ENCODE measurements around the gene TPPP.
"Not testable (repeated sequence)": the region's sequence is repeated elsewhere in the genome, so short reads cannot be mapped to it uniquely, and the experiment has no call there.

The TPPP gene

DNA sequence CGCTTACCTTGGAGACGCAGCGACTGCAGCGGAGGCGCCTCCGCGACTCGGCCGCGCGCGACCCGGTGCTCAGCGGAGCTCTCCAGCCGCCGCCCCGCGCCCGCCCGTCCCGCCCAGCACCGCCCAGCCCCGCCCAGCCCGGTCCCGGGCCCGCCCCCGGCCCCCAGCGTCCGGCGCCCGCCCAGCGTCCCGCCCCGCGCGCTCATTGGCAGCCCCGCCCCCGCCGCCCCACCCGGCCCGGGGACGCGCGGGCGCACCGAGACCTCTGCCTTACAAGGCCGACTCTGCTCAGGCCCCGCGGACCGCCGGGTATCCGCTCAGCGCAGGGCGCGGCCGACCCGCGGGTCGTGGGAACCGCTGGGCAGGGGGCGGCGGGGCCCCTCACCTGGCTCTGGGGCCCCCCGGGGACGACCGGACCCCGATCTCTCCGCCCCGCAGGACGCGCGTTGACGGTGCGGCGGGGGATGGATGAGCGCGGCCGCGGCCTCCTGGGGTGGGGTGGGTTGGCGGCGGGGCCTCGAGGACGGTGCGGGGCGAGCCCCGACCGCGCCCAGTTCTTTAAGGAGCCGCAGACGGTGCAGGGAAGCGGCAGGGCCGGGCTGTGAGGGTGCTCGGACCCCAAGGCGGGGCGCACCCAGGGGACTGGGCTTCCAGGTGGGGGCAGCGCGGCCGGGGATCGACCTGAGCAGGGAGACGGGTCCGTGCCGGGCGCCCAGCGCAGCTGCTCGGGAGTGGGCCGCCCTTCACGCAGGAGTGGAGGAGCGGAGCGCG is at the start of gene TPPP:
Gene TPPP (minus strand): TSS at position 82 of the 771 bp plus-strand sequence. CDS start 15,292 bp downstream, outside the sequence.
- peak; percentile 81 for DNase-seq (ENCODE audit: low spot score)
- peak within 1 kb of the TSS; percentile 22; the same call in 1 of the 2 replicates for H3K27ac ChIP-seq
- POLR2A ChIA-PET (ENCODE audit: low non-redundant PET) = interaction anchor here (0.5 kb wide), 1 partner anchor 344 kb away, joined by 3 read pairs; no protein-coding TSS in a partner anchor
- CTCF ChIA-PET = not testable (repeated sequence)

DNA sequence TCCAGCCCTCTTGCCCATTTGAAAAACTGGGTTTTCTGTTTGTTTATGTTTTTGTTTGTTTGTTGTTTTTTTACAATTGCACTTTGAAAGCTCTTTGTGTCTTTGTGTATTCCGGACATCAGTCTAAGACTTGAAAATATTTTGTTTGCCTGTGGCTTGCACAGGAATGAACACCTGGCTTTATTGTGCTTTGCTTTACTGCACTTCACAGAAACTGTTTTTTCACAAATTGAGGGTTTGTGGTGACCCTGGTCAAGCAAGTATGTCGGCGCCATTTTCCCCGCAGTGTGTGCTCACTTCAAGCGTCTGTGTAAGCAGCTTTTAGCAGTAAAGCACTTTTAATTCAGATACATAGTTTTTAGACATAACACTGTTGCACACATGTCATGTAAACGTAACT is 49.1 kb upstream of the TPPP start:
- POLR2A ChIA-PET (ENCODE audit: low non-redundant PET); H3K27ac ChIP-seq; DNase-seq (ENCODE audit: low spot score); CTCF ChIA-PET: not testable (repeated sequence)

DNA sequence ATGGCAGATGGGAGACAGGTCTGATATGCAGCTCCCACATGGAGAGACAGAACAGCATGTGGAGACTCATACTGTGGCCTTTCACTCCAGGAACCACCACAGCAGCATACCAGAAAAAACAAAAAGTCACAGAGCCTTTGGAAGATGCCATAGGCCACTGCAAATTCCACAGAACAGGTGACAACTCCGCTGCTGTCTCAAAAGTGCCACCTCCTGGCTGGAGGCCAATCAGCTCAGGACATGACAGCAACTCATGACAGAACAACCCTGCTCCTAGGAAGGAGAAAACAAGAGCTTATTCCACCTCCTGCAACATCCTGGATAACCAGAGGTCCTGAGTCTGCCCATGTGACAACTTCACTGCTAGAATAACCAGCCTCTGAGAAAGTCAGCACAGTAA is 41.0 kb upstream of the TPPP start:
- POLR2A ChIA-PET (ENCODE audit: low non-redundant PET); CTCF ChIA-PET; H3K27ac ChIP-seq; DNase-seq (ENCODE audit: low spot score): not testable (repeated sequence)

DNA sequence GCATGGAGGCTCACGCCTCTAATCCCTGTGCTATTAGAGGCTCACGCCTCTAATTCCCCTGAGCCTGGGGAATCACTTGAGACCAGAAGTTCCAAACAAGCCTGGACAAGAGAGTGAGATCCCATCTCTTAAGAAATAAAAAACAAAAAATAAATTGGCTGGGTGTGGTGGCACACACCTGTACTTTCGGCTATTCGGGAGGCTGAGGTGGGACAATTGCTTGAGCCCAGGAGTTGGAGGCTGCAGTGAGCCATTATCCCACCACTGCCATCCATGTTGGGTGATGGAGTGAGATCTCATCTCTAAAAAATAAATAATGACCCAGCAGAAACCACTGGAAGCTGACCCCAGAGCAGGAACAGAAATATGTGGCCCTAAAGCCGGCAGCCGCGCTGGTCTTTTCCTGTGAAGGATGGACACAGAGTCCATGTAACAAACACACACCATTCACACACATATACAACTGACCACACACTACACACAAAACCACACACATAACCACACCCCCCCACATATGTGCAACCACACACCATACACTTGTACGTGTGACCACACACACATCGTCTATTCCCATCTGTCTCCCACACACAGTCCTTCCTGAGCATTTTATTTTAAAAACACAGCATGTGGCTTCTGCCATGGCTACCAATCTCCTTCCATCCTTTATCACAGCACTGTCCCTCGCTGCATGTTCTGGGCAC is 39.8 kb upstream of the TPPP start:
- DNase-seq (ENCODE audit: low spot score); POLR2A ChIA-PET (ENCODE audit: low non-redundant PET); CTCF ChIA-PET; H3K27ac ChIP-seq: not testable (repeated sequence)

DNA sequence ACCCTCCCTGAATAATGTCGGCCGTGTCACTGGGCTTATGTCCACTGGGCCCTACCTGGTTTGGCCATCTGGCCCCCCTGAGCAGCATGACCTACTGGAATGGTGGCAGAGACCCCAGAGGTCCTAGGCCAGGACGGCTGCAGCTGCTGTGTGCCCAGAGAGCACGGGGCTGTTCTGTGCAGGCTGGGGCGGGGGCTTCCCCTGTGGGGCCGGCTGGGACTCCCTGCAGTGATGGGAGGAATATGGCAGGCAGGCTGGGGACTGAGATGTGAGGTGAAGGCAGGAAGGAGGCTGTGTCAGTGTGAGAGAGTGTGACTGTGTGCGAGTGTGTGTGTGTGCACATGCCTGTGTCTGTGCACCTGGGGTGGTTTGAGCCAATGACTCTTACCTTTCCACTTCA is 36.1 kb upstream of the TPPP start:
- POLR2A ChIA-PET (ENCODE audit: low non-redundant PET); DNase-seq (ENCODE audit: low spot score); CTCF ChIA-PET; H3K27ac ChIP-seq: not testable (repeated sequence)

DNA sequence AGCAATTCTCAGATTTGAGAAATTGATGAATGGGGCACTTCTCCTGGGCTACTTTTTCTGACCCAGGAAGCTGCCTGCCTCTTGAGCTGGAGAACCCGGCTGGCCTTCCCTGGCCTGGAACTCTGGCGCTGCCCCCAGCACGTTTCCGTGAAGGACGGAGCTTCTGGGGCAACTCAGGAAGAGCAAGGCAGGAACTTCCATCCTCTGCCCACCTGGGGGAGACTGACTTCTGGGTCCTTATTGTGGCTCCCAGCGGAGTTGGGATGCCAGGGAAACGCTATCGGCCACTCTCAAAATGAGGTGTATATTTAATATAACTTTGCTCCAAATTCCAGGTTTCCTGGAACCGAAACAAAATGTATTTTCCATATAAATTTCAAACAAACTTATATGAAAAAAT is 33.9 kb upstream of the TPPP start:
- DNase-seq (ENCODE audit: low spot score); H3K27ac ChIP-seq; POLR2A ChIA-PET (ENCODE audit: low non-redundant PET); CTCF ChIA-PET: not testable (repeated sequence)

DNA sequence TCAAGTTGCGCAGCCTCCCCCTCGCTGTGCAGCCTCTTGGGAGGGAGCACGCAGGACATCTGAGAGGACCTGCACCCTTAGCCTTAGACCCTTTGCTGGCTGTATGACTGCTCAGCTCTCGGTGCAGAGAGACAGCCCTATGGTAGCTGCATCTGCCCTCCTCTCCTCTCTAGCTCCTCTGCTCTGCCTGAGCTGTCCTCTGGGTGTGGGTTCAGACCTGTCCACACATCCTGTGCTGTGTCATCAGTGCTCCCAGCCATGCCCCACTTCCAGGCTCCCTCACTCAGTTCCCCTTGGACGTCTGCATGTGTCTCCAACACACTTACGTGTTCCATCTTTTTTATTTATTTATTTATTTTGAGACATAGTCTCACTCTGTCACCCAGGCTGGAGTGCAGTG is 30.7 kb upstream of the TPPP start:
- POLR2A ChIA-PET (ENCODE audit: low non-redundant PET); CTCF ChIA-PET: not testable (repeated sequence)

DNA sequence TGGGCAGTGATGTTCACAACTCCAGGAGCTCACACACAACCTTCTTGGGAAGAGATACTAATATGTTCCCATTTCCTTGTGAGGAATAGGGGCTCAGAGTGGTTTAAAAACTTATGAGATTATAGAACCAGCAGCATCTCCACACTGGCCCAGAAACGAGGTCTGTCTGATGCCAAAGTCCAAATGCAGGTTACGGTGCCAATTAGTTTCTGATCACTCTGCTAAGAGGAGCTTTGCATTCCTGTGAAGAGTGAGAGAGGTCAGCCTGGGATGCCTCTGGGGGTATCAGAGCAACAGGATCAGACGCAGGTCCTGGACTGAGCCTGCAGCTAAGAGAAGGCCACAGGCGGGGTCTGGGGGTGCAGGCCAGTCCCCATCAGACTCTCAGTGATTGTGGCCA is 30.2 kb upstream of the TPPP start:
- POLR2A ChIA-PET (ENCODE audit: low non-redundant PET); CTCF ChIA-PET; DNase-seq (ENCODE audit: low spot score); H3K27ac ChIP-seq: not testable (repeated sequence)

More for the DNA sequence above, 30.7 kb upstream of the TPPP start:
- DNase-seq (ENCODE audit: low spot score); H3K27ac ChIP-seq: not testable (repeated sequence)

DNA sequence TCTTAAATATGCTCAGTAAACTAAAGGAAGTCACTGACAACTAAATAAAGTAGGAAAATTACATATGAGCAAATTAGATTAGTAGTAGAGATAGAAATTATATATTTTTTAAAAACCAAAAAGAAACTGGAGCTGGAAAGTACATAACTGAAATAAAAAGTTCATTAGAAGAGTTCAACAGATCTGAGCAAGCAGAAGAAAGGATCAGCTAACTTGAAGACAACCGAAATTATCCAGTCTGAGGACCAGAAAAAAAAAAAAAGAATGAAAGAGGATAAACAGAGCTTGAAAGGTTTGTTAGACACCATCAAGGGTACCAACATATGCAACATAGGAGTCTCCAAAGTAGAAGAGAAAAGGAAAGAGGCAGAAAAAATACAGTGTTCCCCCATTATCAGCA is 26.2 kb upstream of the TPPP start:
- H3K27ac ChIP-seq; CTCF ChIA-PET; POLR2A ChIA-PET (ENCODE audit: low non-redundant PET); DNase-seq (ENCODE audit: low spot score): not testable (repeated sequence)

DNA sequence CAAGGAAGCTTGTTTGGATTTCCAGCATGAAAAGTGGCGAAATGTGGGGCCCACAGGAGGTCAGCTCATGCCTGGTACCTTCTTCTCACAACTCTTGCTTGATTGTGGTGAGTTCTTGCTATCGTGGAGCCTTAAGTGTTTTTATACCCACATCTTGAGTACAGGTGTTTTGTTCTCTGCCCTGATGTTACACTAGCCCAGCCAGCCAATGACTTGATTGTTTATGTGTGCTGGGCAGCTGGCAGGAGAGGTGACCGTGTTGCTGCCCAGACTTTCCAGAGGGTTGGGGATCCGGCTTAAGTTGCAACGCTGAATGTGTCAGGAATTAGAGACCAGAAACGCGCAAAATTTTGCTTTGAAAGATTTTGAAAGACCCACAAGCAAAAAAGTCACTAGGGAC is 24.0 kb upstream of the TPPP start:
- CTCF ChIA-PET = no interaction called here
- TF ChIP-seq, protein P1, sequence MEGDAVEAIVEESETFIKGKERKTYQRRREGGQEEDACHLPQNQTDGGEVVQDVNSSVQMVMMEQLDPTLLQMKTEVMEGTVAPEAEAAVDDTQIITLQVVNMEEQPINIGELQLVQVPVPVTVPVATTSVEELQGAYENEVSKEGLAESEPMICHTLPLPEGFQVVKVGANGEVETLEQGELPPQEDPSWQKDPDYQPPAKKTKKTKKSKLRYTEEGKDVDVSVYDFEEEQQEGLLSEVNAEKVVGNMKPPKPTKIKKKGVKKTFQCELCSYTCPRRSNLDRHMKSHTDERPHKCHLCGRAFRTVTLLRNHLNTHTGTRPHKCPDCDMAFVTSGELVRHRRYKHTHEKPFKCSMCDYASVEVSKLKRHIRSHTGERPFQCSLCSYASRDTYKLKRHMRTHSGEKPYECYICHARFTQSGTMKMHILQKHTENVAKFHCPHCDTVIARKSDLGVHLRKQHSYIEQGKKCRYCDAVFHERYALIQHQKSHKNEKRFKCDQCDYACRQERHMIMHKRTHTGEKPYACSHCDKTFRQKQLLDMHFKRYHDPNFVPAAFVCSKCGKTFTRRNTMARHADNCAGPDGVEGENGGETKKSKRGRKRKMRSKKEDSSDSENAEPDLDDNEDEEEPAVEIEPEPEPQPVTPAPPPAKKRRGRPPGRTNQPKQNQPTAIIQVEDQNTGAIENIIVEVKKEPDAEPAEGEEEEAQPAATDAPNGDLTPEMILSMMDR (conservative IDR thresholded peaks at IDR 0.05; ENCODE audit: low read depth) = no peak
- DNase-seq (ENCODE audit: low spot score) = no peak
- H3K27ac ChIP-seq = no peak overlapping the region
- POLR2A ChIA-PET (ENCODE audit: low non-redundant PET) = no interaction called here

DNA sequence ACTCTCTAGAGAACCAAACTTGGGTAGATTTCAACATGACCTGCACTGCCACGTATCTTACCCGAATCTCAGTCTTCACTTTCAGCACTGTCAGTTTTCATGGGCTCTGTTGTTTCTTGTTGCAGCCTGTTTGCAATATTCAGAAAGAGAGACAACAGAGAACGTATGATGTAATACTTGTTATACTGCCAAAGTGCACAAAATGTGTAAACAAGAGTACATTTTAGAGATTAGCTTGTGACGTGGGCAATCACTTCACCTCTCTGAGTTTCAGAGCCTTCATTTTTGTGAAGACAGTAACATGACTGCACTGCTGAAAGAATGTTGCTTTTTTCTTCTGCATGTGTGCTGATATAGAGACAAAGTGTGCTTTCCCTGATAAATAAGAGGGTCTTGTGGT is 23.6 kb upstream of the TPPP start:
- CTCF ChIA-PET; H3K27ac ChIP-seq; DNase-seq (ENCODE audit: low spot score); POLR2A ChIA-PET (ENCODE audit: low non-redundant PET): not testable (repeated sequence)

DNA sequence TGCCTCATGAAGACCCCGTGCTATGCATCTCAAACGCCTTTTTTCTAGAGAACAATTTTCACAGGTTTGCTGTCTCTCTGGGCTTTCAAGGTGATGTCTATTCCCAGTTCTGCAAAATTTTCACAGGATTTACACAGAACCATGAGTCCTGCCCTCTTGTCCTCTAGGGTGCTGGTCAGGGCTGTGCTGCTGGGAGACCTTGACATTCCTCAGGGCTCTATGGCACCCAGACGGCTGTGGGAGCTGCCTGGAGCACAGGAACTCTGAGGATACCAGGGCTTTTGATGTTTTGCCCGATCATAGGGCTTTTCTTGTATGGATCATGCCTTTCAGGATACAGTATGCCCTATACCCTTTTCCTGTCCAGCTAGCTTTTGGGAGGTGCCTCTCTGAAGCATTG is 22.5 kb upstream of the TPPP start:
- DNase-seq (ENCODE audit: low spot score); POLR2A ChIA-PET (ENCODE audit: low non-redundant PET); CTCF ChIA-PET; H3K27ac ChIP-seq: not testable (repeated sequence)

DNA sequence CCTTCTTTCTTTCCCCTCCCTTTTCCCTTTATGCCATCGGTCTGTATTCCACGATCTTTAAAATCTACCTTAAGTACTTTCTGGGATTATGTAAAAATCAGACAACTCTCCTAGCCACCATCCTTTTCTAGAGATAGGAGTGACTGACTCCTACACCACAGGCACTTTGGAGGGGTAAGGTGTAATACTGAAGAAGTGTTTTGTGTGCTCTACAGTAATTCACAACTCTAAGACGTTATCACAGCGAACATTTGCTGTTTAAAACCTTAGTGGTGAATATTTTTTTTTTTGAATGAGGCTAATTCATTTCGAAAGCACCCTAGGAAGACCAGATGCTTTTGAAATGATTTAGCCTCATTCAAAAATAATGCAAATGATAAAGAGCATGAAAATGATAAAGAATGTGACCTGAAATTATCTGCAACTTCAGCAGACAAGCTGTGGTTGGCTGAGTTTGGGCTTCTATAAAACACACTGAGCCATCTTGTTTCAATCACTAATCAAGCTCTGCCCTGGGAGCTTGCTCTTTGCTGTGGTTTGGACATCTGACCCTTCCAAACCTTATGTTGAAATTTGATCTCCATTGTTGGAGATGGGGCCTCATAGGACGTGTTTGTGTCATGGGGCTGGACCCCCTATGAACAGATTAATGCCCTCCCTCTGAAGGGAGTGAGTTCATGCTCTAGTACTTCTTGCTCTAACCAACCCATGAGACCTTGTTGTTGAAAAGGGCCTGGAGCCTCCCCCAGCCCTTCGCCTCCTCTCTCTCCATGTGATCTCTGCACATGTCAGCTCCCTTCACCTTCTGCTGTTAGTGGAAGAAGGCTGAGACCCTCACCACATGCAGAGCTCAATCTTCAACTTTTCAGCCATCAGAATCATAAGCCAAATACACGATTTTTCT is 21.3 kb upstream of the TPPP start:
- H3K27ac ChIP-seq; CTCF ChIA-PET; POLR2A ChIA-PET (ENCODE audit: low non-redundant PET); DNase-seq (ENCODE audit: low spot score): not testable (repeated sequence)

DNA sequence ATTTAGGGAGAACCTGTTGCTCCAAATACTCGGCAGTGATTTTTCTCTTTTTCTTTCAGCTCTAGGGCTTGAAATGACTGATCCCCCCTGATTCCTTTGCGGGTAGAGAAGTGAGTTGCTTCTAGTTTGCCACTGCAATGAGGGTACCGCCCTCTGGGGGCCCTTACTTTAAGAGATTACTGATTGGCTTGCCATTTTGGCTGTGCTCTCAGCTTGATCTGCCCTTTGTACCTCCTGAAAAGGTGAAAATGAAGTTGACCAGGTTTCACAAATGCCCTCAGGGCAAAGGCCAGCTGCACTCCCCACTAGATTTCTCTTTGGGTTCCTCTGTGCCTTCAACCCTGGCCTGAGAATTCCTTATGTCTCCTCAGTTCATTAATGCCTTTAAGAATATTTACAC is 20.5 kb upstream of the TPPP start:
- POLR2A ChIA-PET (ENCODE audit: low non-redundant PET); H3K27ac ChIP-seq; CTCF ChIA-PET; DNase-seq (ENCODE audit: low spot score): not testable (repeated sequence)

DNA sequence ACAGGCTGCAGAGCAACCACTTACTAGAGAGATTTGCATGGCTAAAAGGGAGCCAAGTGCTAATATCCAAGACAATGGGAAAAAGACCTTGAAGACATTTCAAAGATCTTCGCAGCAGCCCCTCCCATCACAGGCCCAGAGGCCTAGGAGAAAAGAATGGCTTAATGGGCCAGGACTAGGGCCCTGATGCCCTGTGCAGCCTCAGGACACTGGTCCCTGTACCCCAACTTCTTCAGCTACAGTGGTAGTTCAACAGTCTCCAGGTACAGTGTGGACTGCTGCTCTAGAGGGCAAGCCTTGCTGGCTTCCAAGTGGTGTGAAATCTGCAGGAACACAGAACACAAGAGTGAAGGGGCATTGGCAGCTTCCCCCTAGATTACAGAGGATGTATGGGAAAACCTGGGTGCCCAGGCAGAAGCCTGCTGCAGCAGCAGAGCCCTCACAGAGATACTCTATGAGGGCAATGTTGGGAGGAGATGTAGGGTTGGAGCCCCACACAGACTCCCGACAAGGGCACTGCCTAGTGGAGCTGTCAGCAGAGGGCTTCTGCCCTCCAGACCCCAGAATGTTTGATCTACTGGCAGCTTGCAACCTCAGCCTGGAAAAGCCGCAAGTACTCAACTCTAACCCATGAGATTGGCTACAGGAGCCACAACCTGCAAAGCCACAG is 15.8 kb upstream of the TPPP start:
- POLR2A ChIA-PET (ENCODE audit: low non-redundant PET); H3K27ac ChIP-seq; DNase-seq (ENCODE audit: low spot score); CTCF ChIA-PET: not testable (repeated sequence)

DNA sequence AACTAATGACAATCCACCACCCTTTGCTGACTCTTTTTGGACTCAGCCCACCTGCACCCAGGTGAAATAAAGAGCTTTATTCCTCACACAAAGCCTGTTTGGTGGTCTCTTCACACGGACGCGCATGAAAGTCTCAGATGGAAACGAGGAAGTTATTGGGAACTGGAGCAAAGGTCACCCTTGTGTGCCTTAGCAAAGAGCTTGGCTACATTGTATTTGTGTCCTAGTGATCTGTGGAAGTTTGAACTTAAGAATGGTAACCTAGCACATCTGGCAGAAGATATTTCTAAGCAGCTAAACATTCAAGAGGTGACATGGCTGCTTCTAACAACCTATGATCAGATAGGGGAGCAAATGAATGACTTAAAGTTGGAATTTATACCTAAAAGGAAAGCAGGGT is 15.2 kb upstream of the TPPP start:
- POLR2A ChIA-PET (ENCODE audit: low non-redundant PET); DNase-seq (ENCODE audit: low spot score); CTCF ChIA-PET; H3K27ac ChIP-seq: not testable (repeated sequence)

Data from RWPE1 (cell line).